ENCODE measurements around the gene OGT. TPM values are rescaled to one million over a fixed set of nuclear protein-coding genes. Genes with fewer than 3 reads are reported as not detected.
A peak's percentile ranks its signal among the peaks of the same experiment; 100 is the strongest.

Gene OGT
- polyA plus RNA-seq, 4 donors = 25.4 to 223 (median 29.4) TPM

GRCh38 chrX:71542825-71543224, 9.9 kb downstream of the OGT start:
- H3K4me3 ChIP-seq (ENCODE audit: low read depth in 1 of 3, low read length in 3 of 3) = no peak overlapping the region
- FAIRE-seq = no peak

GRCh38 chrX:71543316-71543715, 10.4 kb downstream of the OGT start:
- FAIRE-seq = no peak

More at GRCh38 chrX:71542825-71543224, 9.9 kb downstream of the OGT start:
- H3K9me3 ChIP-seq (ENCODE audit: control insufficient read depth in 2 of 2, insufficient read depth in 1 of 2, low read depth in 1 of 2, low read length in 1 of 2) = no peaks in the 10 kb centered on the region
- no peak for DNase-seq
- peaks cover 0 to 12% (median 4%) of the 10 kb centered on the region in 3 donors for H3K4me1 ChIP-seq (ENCODE audit: control insufficient read depth in 3 of 3, insufficient read depth in 2 of 3, low read depth in 1 of 3, low read length in 2 of 3)
- H3K27ac ChIP-seq (ENCODE audit: low read depth in 1 of 3, low read length in 2 of 3) = peak overlapping the region in 1 of 3 donors; percentile 23
- no peaks in the 10 kb centered on the region for H3K27me3 ChIP-seq (ENCODE audit: control insufficient read depth in 3 of 3, insufficient read depth in 3 of 3, low read length in 3 of 3)
- peaks cover 0 to 27% (median 3%) of the 10 kb centered on the region in 3 donors for H3K36me3 ChIP-seq (ENCODE audit: control insufficient read depth in 3 of 3, insufficient read depth in 2 of 3, low read depth in 1 of 3, low read length in 3 of 3)
- WGBS, 3 donors = 77 to 100% (median 78%) methylated on average over 2 of the region's 2 CpGs

DNA sequence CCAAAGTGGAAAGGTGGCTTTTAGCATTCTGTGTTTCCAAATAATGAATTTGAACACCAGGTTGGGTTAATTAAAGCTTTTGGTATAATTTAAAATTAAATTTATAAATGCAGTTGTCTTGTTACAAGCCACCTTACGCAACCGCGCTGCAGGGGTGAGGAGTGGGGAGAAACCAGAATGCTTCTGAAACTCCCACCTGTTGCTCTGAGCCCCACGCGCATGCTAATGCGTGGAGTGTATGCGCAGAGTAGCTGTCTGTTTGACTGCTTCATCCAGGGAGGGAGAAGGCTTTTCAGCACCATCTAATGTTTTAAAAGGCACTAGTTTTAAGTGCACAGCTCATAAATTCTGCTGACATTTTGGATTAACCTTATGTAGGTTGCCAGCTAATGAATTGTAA, 12.5 kb downstream of the OGT start:
- H3K36me3 ChIP-seq (ENCODE audit: control insufficient read depth in 3 of 3, insufficient read depth in 2 of 3, low read depth in 1 of 3, low read length in 3 of 3) = peaks cover 0 to 36% (median 3%) of the 10 kb centered on the region in 3 donors

More at GRCh38 chrX:71543316-71543715, 10.4 kb downstream of the OGT start:
- Histone ChIP-seq H3K27me3 (ENCODE audit: control insufficient read depth in 3 of 3, insufficient read depth in 3 of 3, low read length in 3 of 3) (no peaks in the 10 kb centered on the region), H3K4me3 (ENCODE audit: low read depth in 1 of 3, low read length in 3 of 3) (no peak overlapping the region), H3K4me1 (ENCODE audit: control insufficient read depth in 3 of 3, insufficient read depth in 2 of 3, low read depth in 1 of 3, low read length in 2 of 3) (peaks cover 0 to 12% (median 4%) of the 10 kb centered on the region in 3 donors), H3K36me3 (ENCODE audit: control insufficient read depth in 3 of 3, insufficient read depth in 2 of 3, low read depth in 1 of 3, low read length in 3 of 3) (peaks cover 0 to 28% (median 3%) of the 10 kb centered on the region in 3 donors), H3K27ac (ENCODE audit: low read depth in 1 of 3, low read length in 2 of 3) (peak overlapping the region in 1 of 3 donors; percentile 31), H3K9me3 (ENCODE audit: control insufficient read depth in 2 of 2, insufficient read depth in 1 of 2, low read depth in 1 of 2, low read length in 1 of 2) (no peaks in the 10 kb centered on the region)
- peak in 1 of 2 donors; percentile 13 for DNase-seq
- WGBS, 3 donors = 21 to 45% (median 28%) methylated on average over 2 of the region's 2 CpGs

DNA sequence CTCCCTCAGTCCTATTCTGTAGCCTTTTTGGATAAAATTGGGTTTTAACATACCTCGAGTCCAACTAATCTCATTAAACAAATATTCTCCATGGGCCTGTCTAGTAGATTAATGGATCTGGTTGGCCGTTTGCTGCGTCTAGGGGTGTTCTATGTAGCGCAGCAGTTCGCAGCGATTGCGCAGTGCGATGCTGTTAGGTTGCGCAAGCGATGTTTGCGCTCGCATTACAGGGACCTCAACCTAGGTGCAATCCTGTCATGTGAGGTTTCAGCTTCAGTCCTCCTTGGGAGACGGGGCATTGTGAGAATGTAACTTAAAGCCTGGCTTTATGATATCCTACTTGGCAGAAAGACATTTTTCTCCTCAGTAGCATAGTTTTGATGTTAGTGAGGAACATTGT, 14.0 kb downstream of the OGT start:
- no peak overlapping the region for H3K27ac ChIP-seq (ENCODE audit: low read depth in 1 of 3, low read length in 2 of 3)
- peaks cover 0 to 8% (median 4%) of the 10 kb centered on the region in 3 donors for H3K4me1 ChIP-seq (ENCODE audit: control insufficient read depth in 3 of 3, insufficient read depth in 2 of 3, low read depth in 1 of 3, low read length in 2 of 3)
- DNase-seq = no peak
- no peak overlapping the region for H3K4me3 ChIP-seq (ENCODE audit: low read depth in 1 of 3, low read length in 3 of 3)
- FAIRE-seq = no peak
- peaks cover 0 to 36% (median 3%) of the 10 kb centered on the region in 3 donors for H3K36me3 ChIP-seq (ENCODE audit: control insufficient read depth in 3 of 3, insufficient read depth in 2 of 3, low read depth in 1 of 3, low read length in 3 of 3)
- 93 to 97% (median 94%) methylated on average over 13 of the region's 13 CpGs for WGBS, 3 donors
- no peaks in the 10 kb centered on the region for H3K9me3 ChIP-seq (ENCODE audit: control insufficient read depth in 2 of 2, insufficient read depth in 1 of 2, low read depth in 1 of 2, low read length in 1 of 2)
- H3K27me3 ChIP-seq (ENCODE audit: control insufficient read depth in 3 of 3, insufficient read depth in 3 of 3, low read length in 3 of 3) = no peaks in the 10 kb centered on the region

More for the DNA sequence above, 12.5 kb downstream of the OGT start:
- Histone ChIP-seq H3K27ac (ENCODE audit: low read depth in 1 of 3, low read length in 2 of 3) (no peak overlapping the region), H3K9me3 (ENCODE audit: control insufficient read depth in 2 of 2, insufficient read depth in 1 of 2, low read depth in 1 of 2, low read length in 1 of 2) (no peaks in the 10 kb centered on the region), H3K4me3 (ENCODE audit: low read depth in 1 of 3, low read length in 3 of 3) (no peak overlapping the region), H3K27me3 (ENCODE audit: control insufficient read depth in 3 of 3, insufficient read depth in 3 of 3, low read length in 3 of 3) (no peaks in the 10 kb centered on the region), H3K4me1 (ENCODE audit: control insufficient read depth in 3 of 3, insufficient read depth in 2 of 3, low read depth in 1 of 3, low read length in 2 of 3) (peaks cover 0 to 12% (median 4%) of the 10 kb centered on the region in 3 donors)
- FAIRE-seq = no peak
- 85 to 95% (median 94%) methylated on average over 7 of the region's 7 CpGs for WGBS, 3 donors
- no peak for DNase-seq

DNA sequence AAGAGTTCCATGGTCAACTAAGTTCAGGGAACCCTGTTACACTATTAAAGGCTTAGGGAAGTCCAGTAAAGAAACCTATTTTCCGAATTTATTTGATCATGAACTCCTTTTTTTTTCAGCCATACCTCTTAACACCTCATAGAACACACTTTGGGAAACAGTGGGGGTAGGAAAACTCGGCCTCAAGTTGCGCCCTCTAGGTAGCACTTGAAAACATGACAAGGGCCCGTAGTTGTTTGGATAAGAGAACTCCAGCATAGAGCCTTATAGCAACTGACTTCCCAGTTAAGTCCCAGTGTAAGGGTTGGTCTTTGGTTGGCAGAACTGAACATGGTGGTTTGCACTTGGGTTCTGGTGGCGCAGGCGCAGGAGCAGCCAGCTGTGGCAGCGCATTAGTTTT, 14.4 kb downstream of the OGT start:
- Histone ChIP-seq H3K9me3 (ENCODE audit: control insufficient read depth in 2 of 2, insufficient read depth in 1 of 2, low read depth in 1 of 2, low read length in 1 of 2) (no peaks in the 10 kb centered on the region), H3K4me3 (ENCODE audit: low read depth in 1 of 3, low read length in 3 of 3) (no peak overlapping the region), H3K27me3 (ENCODE audit: control insufficient read depth in 3 of 3, insufficient read depth in 3 of 3, low read length in 3 of 3) (no peaks in the 10 kb centered on the region), H3K27ac (ENCODE audit: low read depth in 1 of 3, low read length in 2 of 3) (no peak overlapping the region), H3K36me3 (ENCODE audit: control insufficient read depth in 3 of 3, insufficient read depth in 2 of 3, low read depth in 1 of 3, low read length in 3 of 3) (peaks cover 0 to 38% (median 3%) of the 10 kb centered on the region in 3 donors), H3K4me1 (ENCODE audit: control insufficient read depth in 3 of 3, insufficient read depth in 2 of 3, low read depth in 1 of 3, low read length in 2 of 3) (peaks cover 0 to 5% (median 4%) of the 10 kb centered on the region in 3 donors)
- DNase-seq (no peak), FAIRE-seq (no peak)
- WGBS, 3 donors = 93 to 94% (median 93%) methylated on average over 7 of the region's 7 CpGs

GRCh38 chrX:71549986-71550385, 17.1 kb downstream of the OGT start:
- WGBS, 3 donors = 81 to 100% (median 90%) methylated on average over 1 of the region's 1 CpG
- no peak overlapping the region for H3K27ac ChIP-seq (ENCODE audit: low read depth in 1 of 3, low read length in 2 of 3)
- peaks cover 0 to under 1% (median 0%) of the 10 kb centered on the region in 3 donors for H3K4me1 ChIP-seq (ENCODE audit: control insufficient read depth in 3 of 3, insufficient read depth in 2 of 3, low read depth in 1 of 3, low read length in 2 of 3)
- no peak for DNase-seq
- FAIRE-seq = no peak
- H3K9me3 ChIP-seq (ENCODE audit: control insufficient read depth in 2 of 2, insufficient read depth in 1 of 2, low read depth in 1 of 2, low read length in 1 of 2) = no peaks in the 10 kb centered on the region
- peaks cover 0 to 36% (median 3%) of the 10 kb centered on the region in 3 donors for H3K36me3 ChIP-seq (ENCODE audit: control insufficient read depth in 3 of 3, insufficient read depth in 2 of 3, low read depth in 1 of 3, low read length in 3 of 3)
- H3K4me3 ChIP-seq (ENCODE audit: low read depth in 1 of 3, low read length in 3 of 3) = no peak overlapping the region
- no peaks in the 10 kb centered on the region for H3K27me3 ChIP-seq (ENCODE audit: control insufficient read depth in 3 of 3, insufficient read depth in 3 of 3, low read length in 3 of 3)

DNA sequence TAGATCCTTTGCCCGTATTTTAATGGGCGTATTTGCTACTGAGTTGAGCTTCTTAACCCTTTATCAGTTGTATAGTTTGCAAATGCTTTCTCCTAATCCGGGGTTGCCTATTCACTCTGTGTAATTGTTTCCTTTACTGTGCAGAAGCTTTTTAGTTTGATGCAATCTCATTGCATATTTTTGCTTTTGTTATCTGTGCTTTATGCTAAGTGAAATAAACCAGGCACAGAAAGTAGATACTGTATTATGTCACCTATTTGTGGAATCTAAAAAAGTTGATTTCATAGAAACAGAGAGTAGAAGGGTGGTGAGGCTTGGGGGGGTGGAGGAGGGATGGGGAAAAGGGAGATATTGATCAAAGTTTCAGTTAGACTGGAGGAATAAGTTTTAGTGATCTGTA, 17.7 kb downstream of the OGT start:
- H3K9me3 ChIP-seq (ENCODE audit: control insufficient read depth in 2 of 2, insufficient read depth in 1 of 2, low read depth in 1 of 2, low read length in 1 of 2) = no peaks in the 10 kb centered on the region
- no peak overlapping the region for H3K27ac ChIP-seq (ENCODE audit: low read depth in 1 of 3, low read length in 2 of 3)
- peaks cover 0 to 38% (median 3%) of the 10 kb centered on the region in 3 donors for H3K36me3 ChIP-seq (ENCODE audit: control insufficient read depth in 3 of 3, insufficient read depth in 2 of 3, low read depth in 1 of 3, low read length in 3 of 3)
- H3K4me3 ChIP-seq (ENCODE audit: low read depth in 1 of 3, low read length in 3 of 3) = no peak overlapping the region
- no peaks in the 10 kb centered on the region for H3K27me3 ChIP-seq (ENCODE audit: control insufficient read depth in 3 of 3, insufficient read depth in 3 of 3, low read length in 3 of 3)
- WGBS, 3 donors = 80 to 82% (median 81%) methylated on average over 3 of the region's 3 CpGs
- DNase-seq = no peak
- H3K4me1 ChIP-seq (ENCODE audit: control insufficient read depth in 3 of 3, insufficient read depth in 2 of 3, low read depth in 1 of 3, low read length in 2 of 3) = peaks cover 0 to 3% (median 0%) of the 10 kb centered on the region in 3 donors
- no peak for FAIRE-seq

GRCh38 chrX:71556036-71556435, 23.1 kb downstream of the OGT start:
- H3K27me3 ChIP-seq (ENCODE audit: control insufficient read depth in 3 of 3, insufficient read depth in 3 of 3, low read length in 3 of 3) = no peaks in the 10 kb centered on the region
- H3K4me1 ChIP-seq (ENCODE audit: control insufficient read depth in 3 of 3, insufficient read depth in 2 of 3, low read depth in 1 of 3, low read length in 2 of 3) = peaks cover 0 to 9% (median 0%) of the 10 kb centered on the region in 3 donors
- peaks cover 3 to 32% (median 12%) of the 10 kb centered on the region in 3 donors for H3K36me3 ChIP-seq (ENCODE audit: control insufficient read depth in 3 of 3, insufficient read depth in 2 of 3, low read depth in 1 of 3, low read length in 3 of 3)
- no peak overlapping the region for H3K4me3 ChIP-seq (ENCODE audit: low read depth in 1 of 3, low read length in 3 of 3)
- no peak for FAIRE-seq
- H3K9me3 ChIP-seq (ENCODE audit: control insufficient read depth in 2 of 2, insufficient read depth in 1 of 2, low read depth in 1 of 2, low read length in 1 of 2) = no peaks in the 10 kb centered on the region
- WGBS, 3 donors = 68 to 79% (median 77%) methylated on average over 3 of the region's 3 CpGs
- no peak overlapping the region for H3K27ac ChIP-seq (ENCODE audit: low read depth in 1 of 3, low read length in 2 of 3)
- peak; percentile 18 to 45 for DNase-seq

DNA sequence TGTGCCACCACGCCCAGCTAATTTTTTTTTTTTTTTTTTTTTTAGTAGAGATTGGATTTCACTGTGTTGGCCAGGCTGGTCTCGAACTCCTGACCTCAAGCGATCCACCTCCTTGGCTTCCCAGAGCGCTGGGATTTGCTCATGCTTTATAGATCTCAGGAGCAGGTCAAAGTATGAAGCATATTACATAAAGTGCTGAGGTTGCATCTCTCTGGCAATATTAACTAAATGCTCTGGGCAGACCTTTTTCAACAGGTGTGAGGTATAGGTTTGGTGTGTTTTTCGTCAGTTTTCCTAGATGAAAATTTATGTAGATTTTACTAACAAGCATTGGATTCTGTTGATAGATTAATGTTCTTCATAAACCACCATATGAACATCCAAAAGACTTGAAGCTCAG, 26.0 kb downstream of the OGT start:
- Histone ChIP-seq H3K36me3 (ENCODE audit: control insufficient read depth in 3 of 3, insufficient read depth in 2 of 3, low read depth in 1 of 3, low read length in 3 of 3) (peaks cover 4 to 28% (median 16%) of the 10 kb centered on the region in 3 donors), H3K27me3 (ENCODE audit: control insufficient read depth in 3 of 3, insufficient read depth in 3 of 3, low read length in 3 of 3) (no peaks in the 10 kb centered on the region), H3K9me3 (ENCODE audit: control insufficient read depth in 2 of 2, insufficient read depth in 1 of 2, low read depth in 1 of 2, low read length in 1 of 2) (no peaks in the 10 kb centered on the region), H3K4me3 (ENCODE audit: low read depth in 1 of 3, low read length in 3 of 3) (no peak overlapping the region), H3K27ac (ENCODE audit: low read depth in 1 of 3, low read length in 2 of 3) (no peak overlapping the region), H3K4me1 (ENCODE audit: control insufficient read depth in 3 of 3, insufficient read depth in 2 of 3, low read depth in 1 of 3, low read length in 2 of 3) (peaks cover 0 to 9% (median 0%) of the 10 kb centered on the region in 3 donors)
- peak in 1 of 2 donors; percentile 20 for DNase-seq
- no peak for FAIRE-seq
- 71 to 93% (median 82%) methylated on average over 5 of the region's 5 CpGs for WGBS, 3 donors

Data from small intestine (tissue), 7 donors.